Nucleus accumbens (tissue), 56 donors: ENCODE data around the gene SDCBP2.
A peak's percentile ranks its signal among the peaks of the same experiment; 100 is the strongest.

Experiments
- DNase-seq, 56 donors: peaks; one replicate each; lab custom pipeline; 2025; lab: John Stamatoyannopoulos, UW

Gene SDCBP2, protein sequence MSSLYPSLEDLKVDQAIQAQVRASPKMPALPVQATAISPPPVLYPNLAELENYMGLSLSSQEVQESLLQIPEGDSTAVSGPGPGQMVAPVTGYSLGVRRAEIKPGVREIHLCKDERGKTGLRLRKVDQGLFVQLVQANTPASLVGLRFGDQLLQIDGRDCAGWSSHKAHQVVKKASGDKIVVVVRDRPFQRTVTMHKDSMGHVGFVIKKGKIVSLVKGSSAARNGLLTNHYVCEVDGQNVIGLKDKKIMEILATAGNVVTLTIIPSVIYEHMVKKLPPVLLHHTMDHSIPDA

DNA sequence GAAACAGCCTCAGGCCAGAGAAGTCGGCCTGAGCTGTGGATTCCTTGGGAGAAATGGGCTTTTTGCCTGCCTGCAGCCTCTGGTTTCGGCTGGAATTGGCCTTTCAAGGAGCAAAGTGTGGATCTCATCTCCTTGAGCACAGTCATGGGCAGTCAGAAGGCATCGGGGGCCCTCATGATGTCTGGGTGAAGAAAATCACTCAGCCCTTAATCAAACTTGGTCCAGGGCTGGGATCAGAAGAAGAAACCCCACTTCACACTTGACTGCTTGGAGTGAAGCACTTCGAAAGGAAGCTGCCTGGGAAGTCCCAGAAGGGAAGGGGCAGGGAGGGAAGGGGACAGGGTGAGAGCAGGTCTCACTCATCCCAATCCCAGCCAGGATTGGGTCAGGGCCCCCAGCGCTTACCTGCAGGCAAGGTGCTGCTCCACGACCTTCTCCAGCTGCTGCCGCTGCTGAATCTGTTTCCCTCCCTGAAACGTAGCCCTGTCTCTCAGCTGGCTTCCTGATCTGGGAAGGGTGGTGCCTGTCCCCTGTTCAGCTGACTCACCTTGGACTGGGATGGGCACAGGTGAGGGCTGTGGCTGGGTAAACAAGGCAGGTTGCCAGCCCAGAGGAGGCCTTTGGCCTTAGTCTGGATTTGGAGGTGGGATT is at the start of gene SDCBP2:
SDCBP2 (minus strand) TSS at position 460 of the 651 bp plus-strand sequence. CDS start 8,723 bp downstream, outside the sequence.
- DNase-seq: no peak

DNA sequence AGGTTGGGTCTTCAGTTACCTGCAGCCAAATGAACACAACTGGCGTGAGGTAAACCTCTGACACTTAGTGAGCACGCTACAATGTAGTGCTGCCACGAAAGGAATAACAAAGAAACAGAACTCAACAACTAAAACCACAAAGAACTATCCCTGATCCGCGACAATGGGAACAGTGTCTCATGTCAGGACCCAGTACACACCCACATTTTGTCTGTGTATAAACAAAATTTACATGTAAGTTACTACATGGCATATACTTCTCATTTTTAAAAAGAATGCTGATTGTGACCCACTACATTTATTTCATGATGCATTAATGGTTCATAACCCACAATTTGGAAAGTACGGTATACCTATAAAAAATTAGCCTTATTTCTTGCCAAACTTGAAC is 49.8 kb upstream of the SDCBP2 start:
- DNase-seq: no peak

DNA sequence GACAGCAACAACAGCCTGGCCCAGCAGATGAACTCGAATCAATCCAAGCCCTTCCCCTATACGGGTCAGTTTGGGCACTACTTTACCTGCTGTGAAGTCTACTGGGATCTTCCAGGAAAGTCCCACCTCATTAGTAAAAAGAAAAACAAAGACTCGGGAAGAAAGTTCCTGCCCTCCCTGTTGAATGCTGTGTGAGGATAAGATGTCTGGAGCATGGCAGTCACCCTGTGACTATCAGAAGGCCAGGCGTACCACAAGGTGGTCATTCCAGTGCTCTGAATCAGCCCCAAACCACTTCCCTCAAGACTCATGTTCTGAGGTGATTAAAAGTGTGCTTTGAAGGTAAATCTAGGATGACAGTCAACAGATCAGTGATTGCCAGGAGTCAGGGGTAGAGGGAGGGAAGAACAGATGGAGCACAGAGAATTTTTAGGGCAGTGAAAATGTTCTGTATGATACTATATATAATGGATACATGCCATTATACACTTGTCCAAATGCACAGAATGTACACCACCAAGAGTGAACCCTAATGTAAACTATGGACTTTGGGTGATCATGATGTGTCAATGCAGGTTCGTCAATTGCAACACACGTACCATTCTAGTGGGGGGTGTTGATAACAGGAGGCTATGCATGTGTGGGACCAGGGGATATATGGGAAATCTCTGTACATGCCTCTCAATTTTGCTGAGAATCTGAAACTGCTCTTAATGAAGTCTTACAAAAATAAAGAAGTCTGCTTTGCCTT is 49.2 kb upstream of the SDCBP2 start:
- no peak for DNase-seq

DNA sequence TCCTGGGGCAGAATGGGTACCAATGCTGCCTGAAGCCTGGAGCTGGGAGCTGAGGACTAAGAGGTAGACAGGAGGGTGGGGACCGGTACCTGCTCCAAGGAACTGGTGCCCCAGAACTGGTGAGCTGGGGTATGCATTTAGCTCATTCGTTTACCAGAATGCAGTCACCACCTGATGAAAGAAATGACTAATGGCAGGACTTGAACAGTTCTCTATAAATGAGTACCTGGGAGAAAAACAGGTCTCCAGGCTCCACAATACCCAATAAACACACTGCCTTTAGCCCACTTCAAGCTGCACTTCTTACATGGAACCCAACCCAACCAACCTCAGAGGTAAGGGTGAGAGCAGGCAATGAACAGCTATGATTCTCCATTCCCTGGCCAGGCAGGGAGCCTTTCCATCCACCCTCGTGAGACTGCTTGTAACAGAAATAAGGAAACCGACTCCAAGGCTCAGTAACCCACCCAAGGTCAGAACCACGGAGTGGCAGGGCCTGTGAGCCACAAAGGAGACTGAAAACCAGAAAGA is 48.5 kb upstream of the SDCBP2 start:
- no peak for DNase-seq

DNA sequence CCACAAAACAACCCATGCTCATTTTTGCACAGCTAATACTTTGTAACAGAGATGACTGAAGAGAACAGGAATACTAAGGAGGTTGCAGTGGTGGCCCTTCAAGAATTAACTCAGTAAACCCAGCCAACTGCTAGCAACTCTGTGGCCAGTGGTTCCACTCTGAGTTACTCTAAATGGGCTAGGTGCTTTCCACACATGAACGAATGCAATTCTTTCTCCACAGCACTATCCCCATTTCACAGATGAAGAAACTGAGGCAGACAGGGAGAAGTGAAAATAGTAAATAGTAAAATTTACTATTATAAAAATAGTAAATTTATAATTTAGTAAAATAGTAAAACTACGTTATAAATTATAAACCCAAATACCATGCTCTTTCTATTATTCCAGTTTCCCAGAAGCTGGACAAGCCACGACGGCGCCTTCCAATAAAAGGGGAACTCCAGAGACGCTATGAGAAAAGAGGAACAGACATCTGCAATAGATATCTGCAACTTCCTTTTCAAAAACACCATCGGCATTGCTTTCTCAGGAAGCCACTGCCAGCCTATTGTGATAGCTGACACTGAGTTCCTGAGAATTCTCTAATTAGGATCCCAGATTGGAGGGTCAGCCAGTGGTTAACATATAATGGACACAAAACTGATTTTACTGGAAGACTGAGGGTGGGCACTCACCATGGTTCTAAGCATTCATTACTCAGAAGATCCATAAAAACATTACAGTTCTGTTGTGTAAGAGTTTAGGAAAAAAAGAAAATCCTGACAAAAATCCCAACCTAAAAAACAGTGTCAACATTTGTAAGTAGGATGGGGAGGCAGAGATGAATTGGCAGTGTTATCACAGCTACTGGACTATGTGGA is 47.7 kb upstream of the SDCBP2 start:
- no peak for DNase-seq

DNA sequence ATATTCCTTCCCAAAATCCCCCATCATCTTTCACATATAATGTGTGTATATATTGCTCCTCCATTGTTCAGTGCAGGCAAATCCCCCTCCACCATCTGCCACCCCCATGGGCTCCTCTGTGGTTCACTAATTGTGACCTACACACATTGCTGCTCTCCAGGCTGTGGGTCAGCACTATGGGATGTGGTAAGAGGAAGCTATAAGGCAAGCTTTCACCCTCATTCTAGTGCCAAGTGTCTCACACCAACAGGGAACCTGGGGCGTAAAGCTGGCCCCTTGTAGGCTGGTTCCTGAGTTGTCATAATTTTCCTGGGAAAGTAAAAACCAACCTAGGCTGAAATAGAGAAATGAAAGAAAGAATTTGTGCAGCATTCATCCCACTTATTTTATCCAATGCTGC is 47.1 kb upstream of the SDCBP2 start:
- DNase-seq: no peak

DNA sequence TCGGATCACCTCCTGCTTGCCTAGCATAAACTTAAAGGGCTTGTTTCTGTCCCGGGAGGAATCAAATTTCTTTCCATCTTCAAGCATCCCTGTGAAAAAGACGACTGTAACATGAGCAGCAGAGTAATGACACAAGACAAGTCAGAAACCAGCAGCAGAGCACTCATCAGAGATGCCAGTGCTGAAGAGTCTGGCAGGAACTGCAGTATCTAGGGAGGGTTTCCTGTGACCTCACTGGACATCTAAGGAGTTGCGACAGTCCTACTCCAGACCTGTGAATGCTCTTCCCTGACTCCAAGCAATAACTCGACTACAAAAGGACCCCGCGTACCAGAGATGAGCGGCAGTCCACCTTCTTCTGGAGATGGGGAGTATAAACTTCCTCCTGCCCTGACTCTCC is 46.6 kb upstream of the SDCBP2 start:
- no peak for DNase-seq

DNA sequence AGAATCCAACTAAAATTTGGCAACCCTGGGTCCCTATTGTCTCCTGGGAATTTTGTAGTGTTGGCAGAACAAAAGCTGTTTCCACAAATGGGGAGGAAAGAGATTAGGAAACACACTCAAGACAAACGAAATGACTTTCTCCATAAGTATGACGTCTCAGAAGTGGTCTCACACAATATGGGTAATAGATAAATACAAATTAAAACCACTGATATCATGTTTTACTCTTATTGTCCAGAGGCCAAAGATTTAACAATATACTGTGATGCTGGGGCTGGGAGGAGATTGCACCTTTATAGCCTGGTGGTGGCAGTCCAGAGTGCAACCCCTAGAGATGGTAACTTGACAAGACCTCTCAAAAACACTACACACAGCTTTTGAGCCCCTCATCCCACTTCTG is 45.3 kb upstream of the SDCBP2 start:
- no peak for DNase-seq

DNA sequence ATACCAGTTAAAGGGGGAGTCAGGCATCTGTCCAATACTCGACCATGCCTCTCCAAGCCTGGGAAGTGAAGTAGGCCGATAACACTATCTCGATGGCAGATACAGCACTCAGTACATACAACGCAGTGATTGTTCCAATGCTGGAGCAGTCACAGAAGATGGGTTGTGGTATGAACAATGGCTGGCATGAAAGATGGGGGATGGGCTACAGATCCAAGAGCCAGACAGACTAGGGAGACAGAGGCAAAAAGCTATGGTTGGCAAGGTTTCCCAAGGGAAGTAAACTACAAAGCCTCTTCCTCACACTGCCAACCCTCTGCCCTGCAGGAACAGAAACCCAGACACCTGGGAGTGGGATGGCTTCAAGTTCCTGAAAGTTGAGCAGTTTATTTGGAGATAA is 44.7 kb upstream of the SDCBP2 start:
- DNase-seq: peak in 48 of 56 donors; percentile 14 to 86 (median 67)

DNA sequence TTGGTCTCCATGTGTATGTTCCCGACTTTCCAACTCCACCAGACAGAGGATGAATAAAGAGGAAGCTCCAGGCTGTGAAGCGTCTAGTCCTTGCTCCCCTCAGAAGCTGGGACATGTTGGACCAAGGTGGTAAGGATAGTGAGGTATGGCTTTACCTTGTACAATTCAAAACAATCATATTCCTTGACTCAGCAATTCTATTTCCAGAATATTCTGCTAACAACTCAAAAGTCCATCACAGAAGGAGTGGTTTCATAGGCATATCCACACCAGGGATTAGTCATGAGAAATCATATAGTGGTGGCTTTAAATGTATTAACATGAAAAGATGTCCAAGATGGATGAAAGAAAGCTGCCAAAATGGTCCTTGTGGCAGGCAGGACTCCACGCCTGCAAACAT is 44.1 kb upstream of the SDCBP2 start:
- no peak for DNase-seq

DNA sequence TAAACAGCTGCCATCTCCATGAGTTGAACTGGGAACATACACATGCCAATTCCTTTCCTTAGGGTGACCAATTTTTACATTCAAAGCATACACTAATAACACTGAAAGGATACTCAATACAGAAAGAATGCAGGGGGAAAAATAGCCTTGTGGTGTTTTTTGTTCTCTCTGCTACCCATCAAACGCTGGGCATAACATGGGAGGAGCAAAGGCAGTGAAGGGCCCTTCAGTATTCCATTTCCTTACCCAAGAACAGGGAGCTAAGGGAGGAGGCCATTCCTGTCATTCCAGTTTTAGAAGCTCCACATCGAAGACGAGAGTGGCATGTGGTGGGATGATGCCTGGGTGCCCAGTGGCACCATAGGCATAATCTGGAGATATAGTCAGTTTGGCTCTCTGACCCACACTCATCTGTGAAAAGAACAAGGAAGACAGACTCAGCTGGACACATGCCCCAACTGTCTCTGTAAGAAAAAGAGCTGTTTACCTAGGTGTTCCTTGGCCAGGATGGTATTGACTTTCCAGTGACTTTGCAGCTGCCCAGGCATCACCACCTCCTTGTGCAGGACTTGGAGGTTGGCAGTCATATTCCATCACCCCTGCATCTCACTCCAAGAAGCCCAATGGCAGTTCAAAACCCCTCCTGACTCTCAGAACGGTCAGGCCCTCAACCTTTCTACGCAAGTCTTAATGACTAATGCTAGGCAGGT is 43.0 kb upstream of the SDCBP2 start:
- DNase-seq: no peak

DNA sequence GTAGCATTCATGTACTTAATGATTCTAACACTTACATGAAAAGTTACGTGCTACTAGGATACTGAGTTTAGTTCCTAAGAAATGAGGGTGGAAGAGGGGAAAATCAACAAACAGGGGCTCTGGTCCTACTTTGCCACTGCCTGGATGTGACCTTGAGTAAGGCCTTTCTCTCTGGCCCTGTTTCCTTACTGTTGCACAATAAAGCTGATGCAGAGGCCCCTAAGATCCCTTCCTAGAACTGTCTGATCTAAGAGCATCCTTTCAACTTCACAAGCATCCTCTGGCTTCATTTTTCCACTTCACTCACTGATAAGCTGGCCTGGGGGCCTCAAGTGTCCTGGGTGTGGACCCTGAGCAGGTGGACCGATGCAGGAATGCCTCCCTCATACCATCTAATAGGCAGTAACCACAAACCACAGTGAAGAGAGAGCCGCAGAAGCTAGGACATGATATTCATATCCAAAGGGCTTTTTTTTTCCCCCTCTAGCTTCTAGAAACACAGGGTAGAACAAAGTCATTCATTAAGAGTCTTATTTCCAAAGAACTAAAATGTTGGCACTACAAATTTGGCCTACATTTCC is 42.4 kb upstream of the SDCBP2 start:
- DNase-seq: no peak

DNA sequence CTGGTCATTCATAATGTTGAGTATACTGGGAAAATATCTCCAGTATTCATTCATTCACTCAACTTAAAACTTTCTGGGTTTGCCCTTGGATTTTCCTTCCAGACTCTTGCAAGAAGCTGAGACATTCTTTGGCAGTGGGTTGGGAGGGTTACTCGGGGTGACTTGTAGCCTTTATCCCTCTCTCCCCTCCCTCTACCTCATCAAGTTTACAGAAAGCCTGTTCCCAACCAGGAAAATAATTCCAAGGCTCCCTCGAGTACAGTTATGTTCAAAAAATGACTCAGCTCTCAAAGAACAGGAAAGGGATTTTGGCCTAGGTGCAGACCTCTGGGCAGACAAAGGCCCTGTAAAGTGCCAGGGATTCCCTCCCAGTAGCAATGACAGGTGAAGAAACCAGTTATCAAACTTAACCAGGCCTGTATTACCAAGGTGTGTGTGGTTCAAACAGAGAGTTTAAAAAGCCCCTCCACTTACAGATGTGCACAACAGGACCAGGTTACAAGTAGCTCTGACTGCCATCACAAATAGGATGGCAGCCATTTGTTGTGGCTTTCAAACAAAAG is 41.7 kb upstream of the SDCBP2 start:
- no peak for DNase-seq

DNA sequence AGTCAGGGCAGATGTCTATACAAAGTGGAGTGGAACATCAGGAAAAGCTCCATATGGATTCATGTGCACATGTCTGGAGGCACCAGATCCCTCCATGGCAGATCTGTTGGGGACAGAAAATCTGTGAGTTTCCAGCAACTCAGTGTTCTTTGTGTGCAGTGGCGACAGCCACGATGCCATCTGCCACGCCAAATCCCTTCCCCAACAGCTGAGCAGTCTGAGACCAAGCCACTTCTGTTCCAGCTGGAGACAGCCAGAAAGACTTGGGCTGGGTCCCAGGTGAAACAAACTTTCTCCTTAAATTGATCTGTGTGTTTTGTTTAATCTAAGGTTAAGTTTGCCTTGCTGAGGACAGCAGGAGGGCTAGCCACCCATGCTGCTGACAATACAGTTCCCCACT is 41.0 kb upstream of the SDCBP2 start:
- DNase-seq: peak in 6 of 56 donors; percentile 15 to 24 (median 18)

DNA sequence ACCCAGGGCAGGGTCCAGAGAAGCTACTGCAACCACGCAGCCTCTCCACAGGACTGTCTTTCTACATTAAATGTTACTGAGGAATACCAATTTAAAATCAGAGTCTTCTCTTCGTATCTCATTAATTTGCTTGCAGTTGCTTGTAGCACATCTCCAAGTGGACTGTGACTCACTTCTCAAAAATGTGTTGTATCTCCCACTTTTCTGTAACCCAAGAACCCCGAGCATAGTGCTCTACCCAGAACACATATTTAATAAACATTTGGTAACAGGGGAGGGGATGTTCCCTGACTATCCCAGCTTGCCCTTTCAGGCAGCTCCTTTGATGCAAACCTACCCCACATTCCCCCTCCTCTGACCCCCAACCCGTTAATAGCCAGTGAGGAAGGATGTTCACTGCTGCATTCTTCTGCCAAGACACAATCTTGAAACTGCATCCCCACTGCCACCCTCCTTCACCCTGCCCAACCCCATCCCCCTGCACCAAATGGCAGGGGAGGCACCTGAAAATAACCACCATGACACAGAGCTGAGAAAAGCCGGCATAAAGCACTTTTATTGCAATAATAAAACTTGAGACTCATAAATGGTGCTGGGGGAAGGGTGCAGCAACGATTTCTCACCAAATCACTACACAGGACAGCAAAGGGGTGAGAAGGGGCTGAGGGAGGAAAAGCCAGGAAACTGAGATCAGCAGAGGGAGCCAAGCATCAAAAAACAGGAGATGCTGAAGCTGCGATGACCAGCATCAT is 39.7 kb upstream of the SDCBP2 start:
- DNase-seq: peak in 1 of 56 donors; percentile 22

DNA sequence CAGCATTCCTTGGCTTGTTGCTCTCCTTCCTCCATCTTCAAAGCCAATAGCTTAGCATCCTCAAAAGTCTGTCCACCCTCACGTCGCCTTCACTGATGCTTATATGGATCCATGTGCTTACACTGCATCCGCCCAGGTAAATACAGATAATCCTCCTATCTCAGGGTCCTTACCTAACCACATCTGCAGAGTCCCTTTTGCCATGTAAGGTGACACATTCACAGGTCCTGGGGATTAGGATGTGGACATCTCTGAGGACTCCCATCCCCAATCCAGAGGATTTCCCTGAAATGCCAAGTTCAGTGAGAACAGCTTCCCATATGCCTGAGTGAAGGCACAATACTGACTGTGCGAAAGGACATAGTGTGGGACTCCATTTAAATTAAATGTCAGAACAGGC is 38.5 kb upstream of the SDCBP2 start:
- no peak for DNase-seq

DNA sequence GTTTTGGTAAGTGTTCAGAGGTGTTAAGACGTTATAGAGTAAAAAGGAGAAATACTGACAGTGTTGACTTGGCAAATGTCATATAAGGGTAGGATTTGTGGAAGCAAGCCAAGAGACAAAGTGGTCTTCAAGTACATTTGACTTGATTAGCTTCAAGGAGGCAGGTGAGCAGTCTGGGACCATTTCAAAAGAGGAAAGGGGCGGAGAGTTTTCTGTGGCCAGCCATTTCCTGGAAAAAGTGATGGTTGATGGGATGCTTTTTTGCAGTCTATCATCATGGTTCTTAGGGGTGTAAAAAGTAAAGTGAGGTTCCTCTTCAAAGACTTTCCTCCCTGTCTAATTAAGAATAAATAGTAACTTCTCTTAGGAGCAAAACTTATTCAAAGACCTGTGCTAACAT is 35.2 kb upstream of the SDCBP2 start:
- no peak for DNase-seq

DNA sequence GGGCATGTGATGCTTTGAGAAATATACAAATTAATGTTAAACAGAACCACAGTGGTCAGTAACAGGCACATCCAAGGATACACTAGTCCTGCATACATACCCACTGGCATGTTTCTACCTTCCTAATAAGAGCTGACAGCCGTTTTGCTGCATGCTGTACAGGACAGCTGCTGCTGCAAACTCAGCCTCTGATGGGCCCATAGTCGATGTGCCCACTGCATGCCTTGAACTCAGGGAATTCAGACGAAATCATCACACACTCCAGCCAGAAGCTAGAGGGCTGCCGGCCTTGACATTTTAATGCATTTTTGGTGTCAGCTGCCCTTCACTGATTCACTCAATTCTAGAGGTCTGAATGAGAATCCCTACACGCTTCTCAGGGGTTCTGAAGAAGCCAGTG is 34.6 kb upstream of the SDCBP2 start:
- DNase-seq: no peak
